H1 (cell line): Measurements from ENCODE around the gene CAD.

Source experiments
- BACH1 ChIP-seq: IDR thresholded peaks from 2 replicates; pipeline ENCODE4 v1.6.1; 2012; ENCODE audit warnings: low read length, improper control_type of control experiment
- CEBPB ChIP-seq: IDR thresholded peaks from 2 replicates; pipeline ENCODE4 v1.6.1; 2012; ENCODE audit warnings: low read depth, low read length
- E2F6 ChIP-seq: IDR thresholded peaks from 2 replicates; pipeline ENCODE4 v1.6.1; 2012; ENCODE audit warnings: inconsistent platforms
- JUND ChIP-seq: IDR thresholded peaks from 2 replicates; pipeline ENCODE4 v1.6.1; 2011; ENCODE audit warnings: mild to moderate bottlenecking, improper control_type of control experiment, low read length
- MAX ChIP-seq: IDR thresholded peaks from 2 replicates; pipeline ENCODE4 v1.6.1; 2012; ENCODE audit warnings: inconsistent platforms
- PHF8 ChIP-seq: fragments of 200-600 bp; sonication (generic); conservative IDR thresholded peaks from 2 replicates; pipeline ENCODE4 v1.7.1; 2012; ENCODE audit warnings: low read depth, mild to moderate bottlenecking, inconsistent platforms, low read length, moderate library complexity
- POLR2A ChIP-seq, 2 experiments: IDR thresholded peaks; 1 replicate in 1 of 2; 2 replicates in 1 of 2; pipeline ENCODE4 v1.6.1; 2011; ENCODE audit warnings: low read depth in 2 of 2, low read length in 2 of 2, mild to moderate bottlenecking in 2 of 2; ENCODE audit errors: control extremely low read depth in 1 of 2
- POLR2AphosphoS5 ChIP-seq: IDR thresholded peaks from 2 replicates; pipeline ENCODE4 v1.6.1; 2011; ENCODE audit warnings: low read depth, low read length
- RFX5 ChIP-seq: IDR thresholded peaks from 2 replicates; pipeline ENCODE4 v1.6.1; 2011; ENCODE audit warnings: low read depth, low read length, improper control_type of control experiment, borderline replicate concordance
- TBP ChIP-seq: IDR thresholded peaks from 2 replicates; pipeline ENCODE4 v1.6.1; 2011; ENCODE audit warnings: low read depth, low read length, improper control_type of control experiment
- TF ChIP-seq, protein P1 (sequence below), 3 experiments: IDR thresholded peaks; 1 replicate in 2 of 3; 2 replicates in 1 of 3; pipeline versions ENCODE4 v1.5.1 to v1.6.1; 2011; ENCODE audit warnings: low read length in 3 of 3, mild to moderate bottlenecking in 3 of 3, inconsistent platforms in 2 of 3, low read depth in 1 of 3, moderate library complexity in 1 of 3; ENCODE audit not compliant: insufficient read depth in 1 of 3; ENCODE audit errors: control extremely low read depth in 1 of 3

DNA sequence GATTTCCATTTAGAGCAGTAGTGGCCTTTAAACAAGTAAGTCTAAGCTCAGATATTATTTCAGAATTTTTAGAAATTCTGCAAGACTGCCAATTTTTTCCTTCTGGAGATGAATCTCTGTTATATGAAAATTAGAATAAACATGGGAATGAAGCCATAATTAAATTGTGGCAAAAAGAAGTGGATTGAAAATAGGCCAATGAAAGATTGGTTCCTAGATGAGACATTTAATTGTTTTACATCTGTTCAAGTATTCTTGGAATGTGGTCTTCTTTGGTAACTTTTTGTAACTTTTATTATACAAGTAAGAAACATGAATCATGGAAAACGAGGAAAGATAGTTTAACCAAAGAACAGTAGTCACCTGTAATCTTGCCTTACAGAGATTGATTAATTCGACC lies 10.3 kb downstream of the CAD start:
- TF ChIP-seq PHF8 (no peak), POLR2AphosphoS5 (no peak), POLR2A (IDR thresholded peaks at IDR 0.05; ENCODE audit: control extremely low read depth in 1 of 2, low read depth in 2 of 2, low read length in 2 of 2) (no peak), JUND (no peak), RFX5 (no peak), BACH1 (no peak), MAX (no peak), E2F6 (no peak), CEBPB (no peak), TBP (no peak)
- TF ChIP-seq, protein P1, sequence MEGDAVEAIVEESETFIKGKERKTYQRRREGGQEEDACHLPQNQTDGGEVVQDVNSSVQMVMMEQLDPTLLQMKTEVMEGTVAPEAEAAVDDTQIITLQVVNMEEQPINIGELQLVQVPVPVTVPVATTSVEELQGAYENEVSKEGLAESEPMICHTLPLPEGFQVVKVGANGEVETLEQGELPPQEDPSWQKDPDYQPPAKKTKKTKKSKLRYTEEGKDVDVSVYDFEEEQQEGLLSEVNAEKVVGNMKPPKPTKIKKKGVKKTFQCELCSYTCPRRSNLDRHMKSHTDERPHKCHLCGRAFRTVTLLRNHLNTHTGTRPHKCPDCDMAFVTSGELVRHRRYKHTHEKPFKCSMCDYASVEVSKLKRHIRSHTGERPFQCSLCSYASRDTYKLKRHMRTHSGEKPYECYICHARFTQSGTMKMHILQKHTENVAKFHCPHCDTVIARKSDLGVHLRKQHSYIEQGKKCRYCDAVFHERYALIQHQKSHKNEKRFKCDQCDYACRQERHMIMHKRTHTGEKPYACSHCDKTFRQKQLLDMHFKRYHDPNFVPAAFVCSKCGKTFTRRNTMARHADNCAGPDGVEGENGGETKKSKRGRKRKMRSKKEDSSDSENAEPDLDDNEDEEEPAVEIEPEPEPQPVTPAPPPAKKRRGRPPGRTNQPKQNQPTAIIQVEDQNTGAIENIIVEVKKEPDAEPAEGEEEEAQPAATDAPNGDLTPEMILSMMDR (IDR thresholded peaks at IDR 0.05; ENCODE audit: control extremely low read depth in 1 of 3, insufficient read depth in 1 of 3, low read depth in 1 of 3, low read length in 3 of 3) = no peak
